Fibroblast of skin of right biceps (primary cell): Measurements from ENCODE around the gene CFAP57.

Experiments used
- DNase-seq: peaks from one replicate; pipeline ENCODE4 v3.0.0-alpha.2; 2013

Gene CFAP57

GRCh38 chr1:43302721-43303470, 130.8 kb downstream of the CFAP57 start:
- DNase-seq = no peak

DNA sequence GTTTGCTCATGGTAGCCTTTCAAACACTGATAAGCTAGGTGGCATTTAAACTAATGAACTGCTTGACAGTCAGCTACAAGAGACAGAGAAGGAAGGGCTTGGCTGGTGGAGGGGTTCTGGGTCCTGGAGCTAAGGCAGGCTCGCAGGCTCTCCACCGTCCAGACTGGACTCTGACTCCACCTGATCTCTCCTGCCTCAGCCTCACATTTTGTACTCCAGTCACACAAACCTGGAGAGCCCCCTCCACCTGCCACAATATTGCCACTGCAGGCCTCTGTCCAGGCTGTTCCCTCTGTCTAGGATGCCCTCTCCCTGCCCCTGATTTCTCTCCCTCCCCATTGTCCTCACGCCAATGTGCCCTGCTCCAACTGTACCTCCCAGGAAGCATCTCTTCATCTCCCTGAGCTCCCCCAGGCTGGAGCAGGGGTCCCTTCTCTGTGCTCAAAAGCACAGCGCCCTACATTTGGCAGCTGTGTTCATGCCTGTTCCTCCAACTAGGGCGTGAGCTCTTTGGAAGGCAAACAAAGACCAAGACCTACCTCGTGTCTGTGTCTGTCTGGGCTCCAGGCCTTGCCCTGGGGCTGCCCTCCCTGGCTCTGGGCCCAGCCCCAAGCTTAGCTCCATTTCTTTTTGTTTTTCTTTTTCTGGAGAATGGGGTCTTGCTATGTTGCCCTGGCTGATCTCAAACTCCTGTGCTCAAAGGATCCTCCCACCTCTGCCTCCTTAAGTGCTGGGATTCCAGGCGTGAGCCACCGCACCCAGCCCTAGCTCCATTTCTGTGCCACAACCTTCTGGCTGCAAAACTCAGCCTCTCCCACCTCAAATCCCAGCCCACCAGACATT, 131.6 kb downstream of the CFAP57 start:
- DNase-seq = no peak
